Measurements from ENCODE around the gene AATK.

The AATK gene

GRCh38 chr17:81208651-81209050 lies 42.6 kb upstream of the AATK start:
- TF ChIP-seq CTCF (IDR thresholded peaks at IDR 0.05; ENCODE audit: extremely low read depth, missing control alignments), result no peak
- DNase-seq (ENCODE audit: low spot score), result no peak

GRCh38 chr17:81207610-81208581 lies 41.9 kb upstream of the AATK start:
- TF ChIP-seq CTCF (IDR thresholded peaks at IDR 0.05; ENCODE audit: extremely low read depth, missing control alignments), result no peak
- no peak for DNase-seq (ENCODE audit: low spot score)

GRCh38 chr17:81206657-81207056 lies 40.6 kb upstream of the AATK start:
- TF ChIP-seq CTCF (IDR thresholded peaks at IDR 0.05; ENCODE audit: extremely low read depth, missing control alignments), result no peak
- no peak for DNase-seq (ENCODE audit: low spot score)

- TF ChIP-seq CTCF (IDR thresholded peaks at IDR 0.05; ENCODE audit: extremely low read depth, missing control alignments), result no peak
Measured at GRCh38 chr17:81206166-81206565, 40.1 kb upstream of the AATK start.

GRCh38 chr17:81204578-81204977 lies 38.6 kb upstream of the AATK start:
- TF ChIP-seq CTCF (IDR thresholded peaks at IDR 0.05; ENCODE audit: extremely low read depth, missing control alignments), result no peak
- DNase-seq (ENCODE audit: low spot score), result no peak

More at GRCh38 chr17:81206166-81206565, 40.1 kb upstream of the AATK start:
- no peak for DNase-seq (ENCODE audit: low spot score)

- TF ChIP-seq CTCF (IDR thresholded peaks at IDR 0.05; ENCODE audit: extremely low read depth, missing control alignments), result no peak
- DNase-seq (ENCODE audit: low spot score), result no peak
Measured at GRCh38 chr17:81203136-81203535, 37.1 kb upstream of the AATK start.

- no peak for DNase-seq (ENCODE audit: low spot score)
- TF ChIP-seq CTCF (IDR thresholded peaks at IDR 0.05; ENCODE audit: extremely low read depth, missing control alignments), result no peak
Measured at GRCh38 chr17:81202318-81202717, 36.3 kb upstream of the AATK start.

All from GM20000 (cell line).